PC-9 (cell line): ENCODE results near the gene CARMIL1.

Experiments used
- CTCF ChIP-seq: fragments of 200-600 bp; sonication (generic); conservative IDR thresholded peaks from 2 replicates; pipeline ENCODE4 v1.6.1; 2017; ENCODE audit warnings: mixed run types, antibody characterized with exemption, mild to moderate bottlenecking, moderate library complexity
- EZH2 ChIP-seq: fragments of 200-600 bp; sonication (generic); IDR thresholded peaks from 2 replicates; pipeline ENCODE4 v1.8.0; 2017; ENCODE audit warnings: antibody characterized with exemption, low read depth

DNA sequence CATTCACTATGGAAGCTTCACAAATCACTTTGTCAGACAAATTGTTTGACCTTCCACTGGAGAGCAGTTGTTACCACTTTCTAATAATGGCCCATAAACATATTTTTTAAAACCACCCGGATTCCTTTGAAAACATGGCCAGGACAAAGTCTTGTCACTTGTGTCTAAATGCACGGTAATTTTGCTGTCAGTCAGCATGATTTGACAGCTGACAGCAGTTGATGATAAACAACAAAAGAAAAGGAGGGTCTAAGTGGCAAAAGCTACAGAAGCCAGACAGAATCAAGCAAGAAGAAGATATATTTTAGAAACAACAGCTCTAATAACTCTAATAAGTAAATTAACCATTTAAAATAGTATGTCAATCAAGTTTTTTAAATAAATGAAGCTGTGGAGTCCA is 27.7 kb upstream of the CARMIL1 start:
- TF ChIP-seq EZH2 (no peak), CTCF (no peak)
